ENCODE measurements around the gene IGFL4. TPM values are rescaled to one million over a fixed set of nuclear protein-coding genes. Genes with fewer than 3 reads are reported as not detected.

Gene IGFL4
- total and polyA plus RNA-seq, 2 of the 13 experiments (the other 11 are each of a cell fraction or from before 2014, with no cell fraction given): 1.2 to 1.4 TPM

DNA sequence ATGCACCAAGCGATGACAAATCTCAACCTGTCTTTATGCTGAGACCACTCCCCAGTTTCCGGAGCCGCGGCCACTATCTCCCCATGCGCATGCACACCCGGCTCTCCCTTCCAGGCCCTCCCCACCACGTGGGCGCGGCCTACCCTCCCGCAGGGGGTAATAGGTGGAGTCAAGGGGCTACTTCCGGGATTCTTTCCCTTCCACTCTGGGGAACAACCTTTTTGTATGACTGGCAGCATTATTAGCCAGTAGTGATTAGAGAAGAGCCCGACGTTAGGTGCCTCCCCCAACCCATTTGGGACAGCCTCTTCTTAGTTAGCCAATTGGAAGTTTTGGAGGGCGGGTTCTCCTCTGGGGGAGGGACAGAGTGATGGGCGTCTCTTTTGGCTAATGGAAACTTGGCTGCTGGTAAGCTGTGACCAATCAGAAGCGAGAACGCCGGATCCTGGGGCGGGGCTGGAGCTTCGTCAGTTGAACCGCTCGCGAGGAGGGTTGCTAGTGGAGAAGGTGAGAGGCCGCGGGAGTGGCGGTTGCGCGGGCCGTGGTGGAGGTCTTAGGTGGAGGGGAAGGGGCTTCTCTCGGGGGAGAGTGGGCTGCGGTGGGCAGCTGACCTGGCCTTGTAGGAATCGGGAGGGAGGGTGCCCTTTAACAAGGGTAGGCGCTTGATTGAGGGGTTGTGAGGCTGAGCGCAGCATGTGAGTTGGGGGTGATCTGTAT is 45.6 kb downstream of the IGFL4 start, which contains the start of gene CCDC61 (continued):
- TF ChIP-seq ZBTB20 (CRISPR knock-in tag; IDR thresholded peaks at IDR 0.05; ENCODE audit: borderline replicate concordance, low read depth) (no peak), ZNF543 (CRISPR knock-in tag; IDR thresholded peaks at IDR 0.05) (no peak), ATF1 (CRISPR knock-in tag; IDR thresholded peaks at IDR 0.05) (peak; percentile 94), ELK4 (CRISPR knock-in tag; IDR thresholded peaks at IDR 0.05; ENCODE audit: borderline replicate concordance) (no peak), SMAD9 (CRISPR knock-in tag; IDR thresholded peaks at IDR 0.05) (no peak), ZFP36 (IDR thresholded peaks at IDR 0.05; ENCODE audit: borderline replicate concordance, low read depth, low read length, partially characterized antibody) (no peak), POLR2A (IDR thresholded peaks at IDR 0.05; ENCODE audit: insufficient read depth in 1 of 2, low read depth in 2 of 2, low read length in 2 of 2) (peak; percentile 76 to 88), ZNF800 (CRISPR knock-in tag; IDR thresholded peaks at IDR 0.05) (peak; percentile 36; the same call in 1 of the 2 replicates), ZSCAN9 (CRISPR knock-in tag; IDR thresholded peaks at IDR 0.05; ENCODE audit: borderline replicate concordance) (no peak), ZNF503 (CRISPR knock-in tag; IDR thresholded peaks at IDR 0.05) (no peak), ZFP41 (CRISPR knock-in tag; IDR thresholded peaks at IDR 0.05; ENCODE audit: borderline replicate concordance) (no peak), THRA (CRISPR knock-in tag; IDR thresholded peaks at IDR 0.05; ENCODE audit: borderline replicate concordance) (no peak), DNMT3B (CRISPR knock-in tag; conservative IDR thresholded peaks at IDR 0.05) (no peak), SRSF4 (IDR thresholded peaks at IDR 0.05; ENCODE audit: low read depth, low read length, poor library complexity, severe bottlenecking) (no peak), JARID2 (CRISPR knock-in tag; IDR thresholded peaks at IDR 0.05; ENCODE audit: insufficient replicate concordance) (no peak), RBFOX2 (IDR thresholded peaks at IDR 0.05; ENCODE audit: low read depth, low read length) (peak; percentile 70), JUNB (CRISPR knock-in tag; IDR thresholded peaks at IDR 0.05; ENCODE audit: borderline replicate concordance) (no peak), NAIF1 (CRISPR knock-in tag; IDR thresholded peaks at IDR 0.05; ENCODE audit: borderline replicate concordance) (no peak), MATR3 (CRISPR knock-in tag; IDR thresholded peaks at IDR 0.05) (no peak), HMGXB4 (CRISPR knock-in tag; IDR thresholded peaks at IDR 0.05; ENCODE audit: borderline replicate concordance in 1 of 2, low read depth in 1 of 2) (no peak)
- TF ChIP-seq, protein P1, sequence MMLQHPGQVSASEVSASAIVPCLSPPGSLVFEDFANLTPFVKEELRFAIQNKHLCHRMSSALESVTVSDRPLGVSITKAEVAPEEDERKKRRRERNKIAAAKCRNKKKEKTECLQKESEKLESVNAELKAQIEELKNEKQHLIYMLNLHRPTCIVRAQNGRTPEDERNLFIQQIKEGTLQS (CRISPR knock-in tag; IDR thresholded peaks at IDR 0.05): no peak
